Astrocyte of the spinal cord (primary cell): ENCODE data around the gene SLC25A25.

Experiments
- DNase-seq: peaks from one replicate; pipeline ENCODE4 v3.0.0; 2011; ENCODE audit warnings: low read depth, low spot score
- H3K4me3 ChIP-seq: 2 replicates; pipeline ENCODE4 v1.5.1; 2011; ENCODE audit warnings: low read depth, mild to moderate bottlenecking, low read length, moderate library complexity
- in situ Hi-C: cut with HindIII; loops from 2 replicates; pipeline ENCODE4 v1.10.0; 2017; ENCODE audit warnings: low sequenced_read_pairs
- TF ChIP-seq, protein P1 (sequence below): IDR thresholded peaks from 2 replicates; pipeline ENCODE4 v1.5.1; 2012; ENCODE audit warnings: low read depth, mild to moderate bottlenecking, low read length, inconsistent platforms

The SLC25A25 gene

GRCh38 chr9:128145951-128146351 lies 77.9 kb downstream of the SLC25A25 start:
- H3K4me3 ChIP-seq: no peak overlapping the region
- TF ChIP-seq, protein P1, sequence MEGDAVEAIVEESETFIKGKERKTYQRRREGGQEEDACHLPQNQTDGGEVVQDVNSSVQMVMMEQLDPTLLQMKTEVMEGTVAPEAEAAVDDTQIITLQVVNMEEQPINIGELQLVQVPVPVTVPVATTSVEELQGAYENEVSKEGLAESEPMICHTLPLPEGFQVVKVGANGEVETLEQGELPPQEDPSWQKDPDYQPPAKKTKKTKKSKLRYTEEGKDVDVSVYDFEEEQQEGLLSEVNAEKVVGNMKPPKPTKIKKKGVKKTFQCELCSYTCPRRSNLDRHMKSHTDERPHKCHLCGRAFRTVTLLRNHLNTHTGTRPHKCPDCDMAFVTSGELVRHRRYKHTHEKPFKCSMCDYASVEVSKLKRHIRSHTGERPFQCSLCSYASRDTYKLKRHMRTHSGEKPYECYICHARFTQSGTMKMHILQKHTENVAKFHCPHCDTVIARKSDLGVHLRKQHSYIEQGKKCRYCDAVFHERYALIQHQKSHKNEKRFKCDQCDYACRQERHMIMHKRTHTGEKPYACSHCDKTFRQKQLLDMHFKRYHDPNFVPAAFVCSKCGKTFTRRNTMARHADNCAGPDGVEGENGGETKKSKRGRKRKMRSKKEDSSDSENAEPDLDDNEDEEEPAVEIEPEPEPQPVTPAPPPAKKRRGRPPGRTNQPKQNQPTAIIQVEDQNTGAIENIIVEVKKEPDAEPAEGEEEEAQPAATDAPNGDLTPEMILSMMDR: no peak
- in situ Hi-C loops: no loop called here
- no peak for DNase-seq

DNA sequence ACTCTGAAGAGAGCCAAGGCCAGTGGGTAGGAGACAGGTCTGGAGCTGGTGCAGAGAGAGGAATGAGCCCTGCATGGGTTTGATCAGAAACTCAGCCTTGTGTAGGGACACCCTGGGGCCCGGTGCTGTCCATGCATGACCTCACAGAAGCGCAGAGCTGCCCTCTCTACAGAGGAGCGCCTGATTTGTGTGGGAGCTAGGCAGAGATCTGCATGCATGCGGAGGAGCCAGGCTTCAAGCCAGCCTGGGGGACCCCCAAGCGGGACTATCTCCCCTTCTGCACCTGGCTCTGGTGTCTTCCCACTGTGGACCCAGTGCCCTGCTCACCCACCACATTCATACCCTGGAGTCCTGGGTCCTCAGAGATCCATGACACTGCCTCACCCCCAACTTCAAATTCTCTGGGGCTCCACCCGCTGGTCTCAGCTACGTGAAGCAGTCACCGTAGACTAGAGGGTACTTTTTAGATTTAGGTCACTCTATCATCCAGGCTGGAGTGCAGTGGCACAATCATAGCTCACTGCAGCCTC lies 78.6 kb downstream of the SLC25A25 start:
- no peak overlapping the region for H3K4me3 ChIP-seq
- in situ Hi-C loops: no loop called here
- TF ChIP-seq, protein P1: no peak
- no peak for DNase-seq

GRCh38 chr9:128148509-128149000 lies 80.5 kb downstream of the SLC25A25 start:
- no peak overlapping the region for H3K4me3 ChIP-seq
- no peak for DNase-seq
- in situ Hi-C loops: no loop called here
- TF ChIP-seq, protein P1: no peak

GRCh38 chr9:128149001-128149701 lies 81.1 kb downstream of the SLC25A25 start, which contains the start of gene LCN2:
Gene LCN2 (plus strand): TSS chr9:128149453. CDS start chr9:128149526, 73 bp downstream.
- TF ChIP-seq, protein P1: no peak
- in situ Hi-C loops: no loop called here
- no peak within 1 kb of the TSS for H3K4me3 ChIP-seq
- DNase-seq: no peak

- TF ChIP-seq, protein P1: no peak
Measured at GRCh38 chr9:128149951-128150593, 82.0 kb downstream of the SLC25A25 start.

GRCh38 chr9:128150594-128151308 lies 82.7 kb downstream of the SLC25A25 start:
- no peak for DNase-seq
- in situ Hi-C loops: no loop called here
- no peak overlapping the region for H3K4me3 ChIP-seq
- TF ChIP-seq, protein P1: peak; percentile 28

More at GRCh38 chr9:128149951-128150593, 82.0 kb downstream of the SLC25A25 start:
- DNase-seq: no peak
- no peak overlapping the region for H3K4me3 ChIP-seq
- in situ Hi-C loops: no loop called here
